Breast epithelium (tissue), 4 donors: ENCODE results near the gene PRR12. TPM values are rescaled to one million over a fixed set of nuclear protein-coding genes. Genes with fewer than 3 reads are reported as not detected.
A peak's percentile ranks its signal among the peaks of the same experiment; 100 is the strongest.

Experiments
- DNase-seq, 2 donors: peaks; one replicate each; pipeline ENCODE4 v3.0.0-alpha.2; 2019; ENCODE audit warnings: low spot score in 2 of 2
- H3K27ac ChIP-seq, 2 donors: fragments of 200-600 bp; sonication (generic) in 1 of 2; one replicate each; pipeline ENCODE4 v1.5.1; 2016 to 2019; ENCODE audit warnings: mild to moderate bottlenecking in 1 of 2
- H3K27me3 ChIP-seq, 2 donors: fragments of 200-600 bp; sonication (generic) in 1 of 2; one replicate each; pipeline versions ENCODE4 v1.5.1 to v1.6.0; 2017 to 2019; ENCODE audit warnings: control low read depth in 1 of 2, mild to moderate bottlenecking in 1 of 2
- H3K36me3 ChIP-seq: fragments of 200-600 bp; one replicate; pipeline ENCODE4 v1.5.1; 2019
- H3K4me1 ChIP-seq, 2 donors: fragments of 200-600 bp; sonication (generic); one replicate each; pipeline ENCODE4 v1.5.1; 2016 to 2019; ENCODE audit warnings: control low read depth in 1 of 2
- H3K4me3 ChIP-seq, 3 donors: fragments of 200-600 bp; sonication (generic); 1 replicate in 2 of 3; 2 replicates in 1 of 3; pipeline ENCODE4 v1.5.1; 2016 to 2019; ENCODE audit warnings: mild to moderate bottlenecking in 3 of 3, moderate library complexity in 2 of 3
- H3K9me3 ChIP-seq, 2 donors: fragments of 200-600 bp; sonication (generic) in 1 of 2; one replicate each; pipeline ENCODE4 v1.5.1; 2016 to 2019; ENCODE audit warnings: control low read depth in 1 of 2
- POLR2A ChIP-seq: fragments of 450-650 bp; IDR thresholded peaks from one replicate; pipeline ENCODE4 v1.6.1; 2016; ENCODE audit warnings: antibody characterized with exemption, mild to moderate bottlenecking, moderate library complexity
- POLR2AphosphoS5 ChIP-seq, 3 donors: sonication (generic); formaldehyde crosslinking; IDR thresholded peaks; one replicate each; pipeline ENCODE4 v1.6.1; 2017; ENCODE audit warnings: antibody characterized with exemption in 3 of 3
- intact Hi-C: fragments of 100-400 bp; cut with DNase I; formaldehyde crosslinking; loops from one replicate; pipeline ENCODE4 v1.15.1; 2023; ENCODE audit warnings: low total_unique reads
- total RNA-seq, 3 donors: library from RNA; depleted of rRNA; stranded (reverse); fragments of >200 nt; gene quantifications; one replicate each; pipeline ENCODE4 v1.1.0, GENCODE V29; 2016
- TF ChIP-seq, protein P1 (sequence below), 3 donors: fragments of 450-650 bp; IDR thresholded peaks; one replicate each; pipeline ENCODE4 v1.5.1; 2016 to 2017; ENCODE audit warnings: antibody characterized with exemption in 3 of 3, mild to moderate bottlenecking in 3 of 3, moderate library complexity in 3 of 3

The PRR12 gene
- total RNA-seq, 3 donors from 2014 or later, result 6.2 to 8.8 (median 6.3) TPM

DNA sequence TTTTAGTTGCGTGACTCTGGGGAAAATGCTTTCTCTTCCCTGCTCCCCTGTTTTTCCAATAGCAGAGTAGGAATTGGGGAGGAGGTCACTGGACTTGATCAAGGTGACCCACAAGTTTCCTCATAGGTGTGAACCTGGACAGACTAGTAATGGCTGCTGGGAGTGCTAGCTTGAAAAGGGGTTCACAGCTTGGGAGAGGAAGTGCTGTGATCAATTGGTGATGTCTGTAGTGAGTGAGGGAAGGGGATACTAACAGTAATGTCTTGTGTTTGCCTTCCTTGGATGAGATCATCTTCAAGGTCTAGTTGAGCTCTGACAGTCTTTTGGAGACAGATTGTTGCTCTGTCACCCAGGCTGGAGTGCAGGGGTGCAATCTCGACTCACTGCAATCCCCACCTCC lies 76.5 kb downstream of the PRR12 start:
- Histone ChIP-seq H3K9me3 (no peaks in the 10 kb centered on the region), H3K36me3 (no peaks in the 10 kb centered on the region), H3K4me1 (peaks cover 7 to 10% of the 10 kb centered on the region in 2 donors), H3K27me3 (no peaks in the 10 kb centered on the region), H3K27ac (no peak overlapping the region), H3K4me3 (no peak overlapping the region)
- DNase-seq, result no peak
- TF ChIP-seq POLR2AphosphoS5 (IDR thresholded peaks at IDR 0.05) (no peak), POLR2A (no peak)
- TF ChIP-seq, protein P1, sequence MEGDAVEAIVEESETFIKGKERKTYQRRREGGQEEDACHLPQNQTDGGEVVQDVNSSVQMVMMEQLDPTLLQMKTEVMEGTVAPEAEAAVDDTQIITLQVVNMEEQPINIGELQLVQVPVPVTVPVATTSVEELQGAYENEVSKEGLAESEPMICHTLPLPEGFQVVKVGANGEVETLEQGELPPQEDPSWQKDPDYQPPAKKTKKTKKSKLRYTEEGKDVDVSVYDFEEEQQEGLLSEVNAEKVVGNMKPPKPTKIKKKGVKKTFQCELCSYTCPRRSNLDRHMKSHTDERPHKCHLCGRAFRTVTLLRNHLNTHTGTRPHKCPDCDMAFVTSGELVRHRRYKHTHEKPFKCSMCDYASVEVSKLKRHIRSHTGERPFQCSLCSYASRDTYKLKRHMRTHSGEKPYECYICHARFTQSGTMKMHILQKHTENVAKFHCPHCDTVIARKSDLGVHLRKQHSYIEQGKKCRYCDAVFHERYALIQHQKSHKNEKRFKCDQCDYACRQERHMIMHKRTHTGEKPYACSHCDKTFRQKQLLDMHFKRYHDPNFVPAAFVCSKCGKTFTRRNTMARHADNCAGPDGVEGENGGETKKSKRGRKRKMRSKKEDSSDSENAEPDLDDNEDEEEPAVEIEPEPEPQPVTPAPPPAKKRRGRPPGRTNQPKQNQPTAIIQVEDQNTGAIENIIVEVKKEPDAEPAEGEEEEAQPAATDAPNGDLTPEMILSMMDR (IDR thresholded peaks at IDR 0.05), result no peak
- intact Hi-C loops, result loop anchor here (10.0 kb wide), 1 partner anchor 173 kb away; the partner anchor contains the start of gene RPS11

DNA sequence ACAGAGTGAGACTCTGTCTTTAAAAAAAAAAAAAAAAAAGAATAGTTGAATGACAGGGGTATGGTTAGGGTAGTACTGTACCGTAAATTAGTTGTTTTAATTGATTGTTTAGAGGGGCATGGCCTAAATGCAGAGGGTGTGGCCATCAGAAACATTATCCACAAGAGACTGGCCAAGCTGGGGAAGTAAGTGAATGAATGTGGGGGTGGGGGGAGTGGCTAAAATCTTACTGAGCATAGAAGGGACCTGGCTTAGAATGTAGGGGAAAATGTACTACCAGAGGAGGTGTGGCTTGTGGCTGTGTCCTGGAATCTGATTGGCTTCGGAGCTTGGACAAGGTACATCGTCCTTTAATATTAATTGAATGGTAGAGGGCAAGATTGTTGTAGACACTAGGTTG lies 78.5 kb downstream of the PRR12 start:
- Histone ChIP-seq H3K27me3 (no peaks in the 10 kb centered on the region), H3K27ac (no peak overlapping the region), H3K36me3 (no peaks in the 10 kb centered on the region), H3K4me3 (no peak overlapping the region), H3K9me3 (no peaks in the 10 kb centered on the region), H3K4me1 (peaks cover 4 to 10% of the 10 kb centered on the region in 2 donors)
- no peak for DNase-seq
- intact Hi-C loops, result loop anchor here (10.0 kb wide), 1 partner anchor 175 kb away; the partner anchor contains the start of gene RPS11
- TF ChIP-seq POLR2AphosphoS5 (IDR thresholded peaks at IDR 0.05), result no peak
- TF ChIP-seq, protein P1 (IDR thresholded peaks at IDR 0.05), result no peak
- no peak for TF ChIP-seq POLR2A

DNA sequence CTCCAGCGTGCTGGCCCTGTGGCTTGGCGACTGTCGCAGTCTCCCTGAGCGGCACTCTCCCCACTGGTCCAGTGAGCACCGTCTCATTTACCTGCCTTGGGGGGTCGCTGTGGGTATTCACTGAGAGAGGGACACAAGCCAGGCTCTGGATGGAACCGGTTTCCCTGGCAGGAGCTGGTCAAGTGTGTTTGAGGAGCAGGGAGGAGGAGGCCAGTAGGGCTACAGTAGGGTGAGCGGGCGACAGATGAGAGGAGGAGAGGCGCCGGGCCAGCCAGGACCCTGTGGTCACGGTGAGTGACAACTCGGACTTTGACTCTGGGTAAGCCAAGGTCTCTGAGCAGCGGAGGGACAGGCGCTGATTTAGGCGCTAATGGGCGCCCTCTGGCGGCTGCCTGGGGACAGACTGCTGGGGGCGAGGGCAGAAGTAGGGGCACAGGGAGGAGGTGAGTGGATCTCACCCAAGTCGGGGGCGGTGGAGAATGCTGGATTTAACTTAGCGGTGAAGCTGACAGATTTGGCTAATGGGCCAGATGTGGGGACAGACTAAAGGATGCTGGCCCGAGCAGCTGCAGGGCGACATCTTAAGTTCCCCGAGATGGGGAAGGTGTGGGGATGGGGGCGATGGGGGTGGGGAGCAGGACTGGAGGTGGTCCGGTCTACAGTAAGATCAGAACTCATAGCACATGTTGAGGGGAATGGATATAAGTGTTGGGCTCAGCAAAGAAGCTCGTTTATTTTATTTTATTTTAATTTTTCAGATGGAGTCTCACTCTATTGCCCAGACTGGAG lies 81.3 kb downstream of the PRR12 start:
- DNase-seq, result peak in 1 of 2 donors; percentile 70
- H3K27ac ChIP-seq, result peak overlapping the region; percentile 79 to 82
- intact Hi-C loops, result no loop called here
- TF ChIP-seq POLR2AphosphoS5 (IDR thresholded peaks at IDR 0.05) (peak in 1 of 3 donors; percentile 13), POLR2A (no peak)
- TF ChIP-seq, protein P1 (IDR thresholded peaks at IDR 0.05), result peak; percentile 54 to 80 (median 71)
- no peaks in the 10 kb centered on the region for H3K9me3 ChIP-seq
- no peaks in the 10 kb centered on the region for H3K36me3 ChIP-seq
- peak overlapping the region in 2 of 3 donors; percentile 20 to 46 for H3K4me3 ChIP-seq
- H3K4me1 ChIP-seq, result peaks cover 0 to 4% of the 10 kb centered on the region in 2 donors
- H3K27me3 ChIP-seq, result no peaks in the 10 kb centered on the region

Other genes starting within 250 kb of the PRR12 start
- gene TEAD2, start 228.8 kb upstream of the PRR12 start, total RNA-seq, result 10 to 100 TPM; 24.9 to 30.0 (median 25.1) TPM
- 1 to 10 TPM in 1 of 3 donors, under 1 TPM in 1, not detected in 1; 0.64 to 1.8 TPM for gene DKKL1, start 227.3 kb upstream of the PRR12 start, total RNA-seq
- 1 to 10 TPM in 1 of 3 donors, not detected in 2; 1.9 TPM for gene KASH5, start 202.9 kb upstream of the PRR12 start, total RNA-seq
- not detected for gene PTH2, start 167.7 kb upstream of the PRR12 start, total RNA-seq
- gene GFY, start 165.8 kb upstream of the PRR12 start, total RNA-seq, result not detected
- gene SLC17A7, start 149.7 kb upstream of the PRR12 start, total RNA-seq, result 1 to 10 TPM in 1 of 3 donors, under 1 TPM in 2; 0.44 to 4.3 (median 0.98) TPM
- gene PIH1D1, start 139.4 kb upstream of the PRR12 start, total RNA-seq, result 100 to 1,000 TPM in 2 of 3 donors, 10 to 100 TPM in 1; 94.4 to 121 (median 106) TPM
- gene ALDH16A1, start 138.0 kb upstream of the PRR12 start, total RNA-seq, result 10 to 100 TPM; 20.6 to 34.4 (median 32.2) TPM
- 1 to 10 TPM; 4.3 to 7.0 (median 4.6) TPM for gene FLT3LG, start 117.0 kb upstream of the PRR12 start, total RNA-seq
- gene RPL13A, start 103.6 kb upstream of the PRR12 start, total RNA-seq, result 1,000 to 10,000 TPM; 3,591 to 5,468 (median 4,346) TPM
- gene RPS11, start 94.7 kb upstream of the PRR12 start, total RNA-seq, result 1,000 to 10,000 TPM; 5,709 to 7,550 (median 5,876) TPM
- 100 to 1,000 TPM; 164 to 389 (median 199) TPM for gene FCGRT, start 78.5 kb upstream of the PRR12 start, total RNA-seq
- 10 to 100 TPM; 17.3 to 40.2 (median 34.7) TPM for gene RCN3, start 63.2 kb upstream of the PRR12 start, total RNA-seq
- 10 to 100 TPM; 54.7 to 60.0 (median 57.4) TPM for gene NOSIP, start 10.6 kb upstream of the PRR12 start, total RNA-seq
- 10 to 100 TPM in 2 of 3 donors, under 1 TPM in 1; 0.32 to 16.1 (median 10.2) TPM for gene PRRG2, start 9.9 kb upstream of the PRR12 start, total RNA-seq
- gene RRAS, start 49.0 kb downstream of the PRR12 start, total RNA-seq, result 100 to 1,000 TPM in 1 of 3 donors, 10 to 100 TPM in 2; 34.8 to 114 (median 41.0) TPM
- gene SCAF1, start 51.0 kb downstream of the PRR12 start, total RNA-seq, result 10 to 100 TPM in 2 of 3 donors, 1 to 10 TPM in 1; 9.8 to 15.4 (median 10.6) TPM
- gene IRF3, start 74.7 kb downstream of the PRR12 start, total RNA-seq, result 100 to 1,000 TPM in 1 of 3 donors, 10 to 100 TPM in 2; 39.7 to 100 (median 52.4) TPM
- gene BCL2L12, start 74.8 kb downstream of the PRR12 start, total RNA-seq, result 10 to 100 TPM in 1 of 3 donors, 1 to 10 TPM in 2; 5.1 to 11.7 (median 8.5) TPM
- gene PRMT1, start 86.1 kb downstream of the PRR12 start, total RNA-seq, result 100 to 1,000 TPM; 137 to 227 (median 154) TPM
- 1 to 10 TPM; 1.3 to 2.9 (median 1.4) TPM for gene ADM5, start 98.4 kb downstream of the PRR12 start, total RNA-seq
- 10 to 100 TPM in 1 of 3 donors, 1 to 10 TPM in 1, under 1 TPM in 1; 0.80 to 14.4 (median 2.8) TPM for gene CPT1C, start 99.9 kb downstream of the PRR12 start, total RNA-seq
- under 1 TPM in 2 of 3 donors, not detected in 1; 0.33 to 0.96 TPM for gene TSKS, start 172.1 kb downstream of the PRR12 start, total RNA-seq
- 10 to 100 TPM; 42.1 to 71.0 (median 59.3) TPM for gene AP2A1, start 175.8 kb downstream of the PRR12 start, total RNA-seq
- gene FUZ, start 222.1 kb downstream of the PRR12 start, total RNA-seq, result 10 to 100 TPM; 13.0 to 27.4 (median 18.7) TPM
- gene MED25, start 227.1 kb downstream of the PRR12 start, total RNA-seq, result 10 to 100 TPM; 16.3 to 27.5 (median 20.6) TPM